ENCODE data around the gene NXPH3. TPM values are rescaled to one million over a fixed set of nuclear protein-coding genes. Genes with fewer than 3 reads are reported as not detected.

NXPH3 gene
- total RNA-seq, 4 donors from 2014 or later, result 1.0 to 5.1 (median 1.2) TPM

DNA sequence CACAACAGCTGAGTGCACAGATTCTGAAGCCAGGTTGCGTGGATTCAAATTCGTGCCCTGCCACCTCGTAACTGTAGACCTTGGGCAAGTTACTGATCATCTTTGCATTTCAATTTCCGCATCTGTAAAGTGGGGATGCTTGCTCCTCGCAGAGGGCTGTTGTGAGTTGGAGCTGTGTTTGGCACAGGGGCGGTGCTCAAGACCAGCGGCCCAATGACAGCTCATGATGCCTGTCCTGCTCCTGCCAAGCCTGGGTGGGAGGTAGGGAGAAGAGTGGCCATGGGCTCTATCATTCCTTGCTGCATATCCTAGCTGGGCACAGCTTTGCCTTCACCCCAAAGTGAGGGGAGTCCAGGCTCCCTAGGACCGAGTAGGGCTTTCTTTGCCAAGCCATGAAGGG, 12.6 kb downstream of the NXPH3 start:
- Histone ChIP-seq H3K27me3 (no peaks in the 10 kb centered on the region), H3K9me3 (no peaks in the 10 kb centered on the region), H3K4me1 (no peaks in the 10 kb centered on the region), H3K27ac (no peak overlapping the region), H3K4me3 (replicated peaks in 1 of 3) (no peak overlapping the region), H3K36me3 (no peaks in the 10 kb centered on the region)
- WGBS, 2 donors, result 81 to 92% methylated on average over 7 to 8 of the region's 8 CpGs
- no peak for DNase-seq
- TF ChIP-seq, protein P1, sequence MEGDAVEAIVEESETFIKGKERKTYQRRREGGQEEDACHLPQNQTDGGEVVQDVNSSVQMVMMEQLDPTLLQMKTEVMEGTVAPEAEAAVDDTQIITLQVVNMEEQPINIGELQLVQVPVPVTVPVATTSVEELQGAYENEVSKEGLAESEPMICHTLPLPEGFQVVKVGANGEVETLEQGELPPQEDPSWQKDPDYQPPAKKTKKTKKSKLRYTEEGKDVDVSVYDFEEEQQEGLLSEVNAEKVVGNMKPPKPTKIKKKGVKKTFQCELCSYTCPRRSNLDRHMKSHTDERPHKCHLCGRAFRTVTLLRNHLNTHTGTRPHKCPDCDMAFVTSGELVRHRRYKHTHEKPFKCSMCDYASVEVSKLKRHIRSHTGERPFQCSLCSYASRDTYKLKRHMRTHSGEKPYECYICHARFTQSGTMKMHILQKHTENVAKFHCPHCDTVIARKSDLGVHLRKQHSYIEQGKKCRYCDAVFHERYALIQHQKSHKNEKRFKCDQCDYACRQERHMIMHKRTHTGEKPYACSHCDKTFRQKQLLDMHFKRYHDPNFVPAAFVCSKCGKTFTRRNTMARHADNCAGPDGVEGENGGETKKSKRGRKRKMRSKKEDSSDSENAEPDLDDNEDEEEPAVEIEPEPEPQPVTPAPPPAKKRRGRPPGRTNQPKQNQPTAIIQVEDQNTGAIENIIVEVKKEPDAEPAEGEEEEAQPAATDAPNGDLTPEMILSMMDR (IDR thresholded peaks at IDR 0.05), result no peak
- TF ChIP-seq POLR2A (IDR thresholded peaks at IDR 0.05), result no peak
- intact Hi-C loops (cut with DNase I), result no loop called here

DNA sequence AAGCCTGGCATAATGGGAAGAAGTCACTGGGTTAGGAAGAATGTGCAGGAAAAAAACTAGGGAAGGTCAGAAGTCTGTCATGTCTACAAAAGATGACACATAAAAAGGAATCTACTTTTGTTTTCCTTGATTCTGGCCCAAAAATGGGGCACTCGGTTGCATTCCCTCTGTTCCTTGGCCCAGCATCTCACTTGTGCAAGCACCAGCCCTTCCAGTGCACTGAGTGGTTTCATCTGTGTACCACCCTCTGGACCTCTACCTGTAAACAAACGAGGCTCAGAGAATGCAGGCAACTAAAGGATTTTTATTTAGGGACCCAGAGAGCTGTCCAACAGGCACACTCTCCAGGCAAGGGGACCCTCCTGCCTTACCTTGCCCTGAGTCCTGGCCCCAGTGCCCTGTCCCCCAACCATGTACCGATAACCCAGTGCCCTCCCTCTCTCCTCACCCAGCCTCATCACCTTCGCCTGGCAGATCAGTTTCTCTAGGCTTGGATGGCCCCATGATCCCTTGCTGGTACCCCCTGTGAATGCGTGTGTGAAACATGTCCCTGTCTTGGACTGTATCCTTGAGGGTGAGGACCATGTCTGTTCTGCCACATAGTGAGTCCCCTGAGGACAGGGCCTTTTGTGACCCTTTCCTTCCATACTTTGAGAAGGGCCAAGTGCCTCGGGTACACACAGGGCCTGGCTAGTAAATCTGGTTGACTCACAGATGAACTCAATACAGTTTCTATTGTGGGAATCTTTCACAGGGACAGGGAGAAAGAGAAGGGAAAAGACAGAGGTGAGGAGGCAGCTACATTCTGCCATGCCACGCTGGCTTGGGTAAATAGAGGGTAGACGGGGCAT, 13.3 kb downstream of the NXPH3 start:
- no peak overlapping the region for H3K4me3 ChIP-seq (replicated peaks in 1 of 3)
- intact Hi-C loops (cut with DNase I), result no loop called here
- H3K4me1 ChIP-seq, result no peaks in the 10 kb centered on the region
- no peak for DNase-seq
- H3K9me3 ChIP-seq, result no peaks in the 10 kb centered on the region
- no peaks in the 10 kb centered on the region for H3K27me3 ChIP-seq
- H3K27ac ChIP-seq, result no peak overlapping the region
- TF ChIP-seq, protein P1 (IDR thresholded peaks at IDR 0.05), result no peak
- TF ChIP-seq POLR2A (IDR thresholded peaks at IDR 0.05), result no peak
- H3K36me3 ChIP-seq, result peaks cover 0 to 3% of the 10 kb centered on the region in 2 donors
- WGBS, 2 donors, result 87 to 88% methylated on average over 7 to 8 of the region's 8 CpGs

- H3K4me1 ChIP-seq, result no peaks in the 10 kb centered on the region
- 86 to 91% methylated on average over 2 of the region's 2 CpGs for WGBS, 2 donors
- no peak overlapping the region for H3K27ac ChIP-seq
- peaks cover 0 to 4% of the 10 kb centered on the region in 2 donors for H3K36me3 ChIP-seq
- DNase-seq, result no peak
- no peaks in the 10 kb centered on the region for H3K27me3 ChIP-seq
- TF ChIP-seq, protein P1 (IDR thresholded peaks at IDR 0.05), result no peak
- no peak for TF ChIP-seq POLR2A (IDR thresholded peaks at IDR 0.05)
- no peaks in the 10 kb centered on the region for H3K9me3 ChIP-seq
- intact Hi-C loops (cut with DNase I), result no loop called here
- H3K4me3 ChIP-seq (replicated peaks in 1 of 3), result no peak overlapping the region
Measured at GRCh38 chr17:49589577-49589927, 13.9 kb downstream of the NXPH3 start.

GRCh38 chr17:49590874-49591273, 15.2 kb downstream of the NXPH3 start:
- no peaks in the 10 kb centered on the region for H3K27me3 ChIP-seq
- H3K36me3 ChIP-seq, result peaks cover 0 to 4% of the 10 kb centered on the region in 2 donors
- H3K27ac ChIP-seq, result no peak overlapping the region
- H3K4me3 ChIP-seq (replicated peaks in 1 of 3), result no peak overlapping the region
- intact Hi-C loops (cut with DNase I), result no loop called here
- TF ChIP-seq, protein P1 (IDR thresholded peaks at IDR 0.05), result no peak
- no peak for TF ChIP-seq POLR2A (IDR thresholded peaks at IDR 0.05)
- H3K9me3 ChIP-seq, result no peaks in the 10 kb centered on the region
- 96 to 98% methylated on average over 4 of the region's 4 CpGs for WGBS, 2 donors
- H3K4me1 ChIP-seq, result no peaks in the 10 kb centered on the region
- DNase-seq, result no peak

GRCh38 chr17:49592263-49592662, 16.6 kb downstream of the NXPH3 start:
- no peaks in the 10 kb centered on the region for H3K9me3 ChIP-seq
- WGBS, 2 donors, result 89 to 91% methylated on average over 3 of the region's 3 CpGs
- H3K27ac ChIP-seq, result no peak overlapping the region
- DNase-seq, result no peak
- intact Hi-C loops (cut with DNase I), result no loop called here
- no peaks in the 10 kb centered on the region for H3K4me1 ChIP-seq
- H3K36me3 ChIP-seq, result peaks cover 0 to 8% of the 10 kb centered on the region in 2 donors
- TF ChIP-seq POLR2A (IDR thresholded peaks at IDR 0.05), result no peak
- TF ChIP-seq, protein P1 (IDR thresholded peaks at IDR 0.05), result no peak
- H3K27me3 ChIP-seq, result no peaks in the 10 kb centered on the region
- no peak overlapping the region for H3K4me3 ChIP-seq (replicated peaks in 1 of 3)

All from thyroid gland (tissue), 4 donors.